Neural cell (in vitro differentiated cells): Measurements from ENCODE around the gene MAP2K6. TPM values are rescaled to one million over a fixed set of nuclear protein-coding genes. Genes with fewer than 3 reads are reported as not detected.

Experiments
- H2AFZ ChIP-seq: fragments of 200-600, 300-800 bp; sonication (generic), shearing (Covaris generic); 2 replicates; pipeline ENCODE4 v1.6.0; 2014; ENCODE audit warnings: low read depth, mild to moderate bottlenecking, antibody characterized with exemption, low read length, moderate library complexity
- H3F3A ChIP-seq: fragments of 200-600 bp; shearing (Covaris generic); 2 replicates; pipeline ENCODE4 v1.6.1; 2016; ENCODE audit warnings: mild to moderate bottlenecking, moderate library complexity, mixed read lengths, antibody characterized with exemption, low read length; ENCODE audit not compliant: insufficient read depth, poor library complexity, severe bottlenecking
- H3K27ac ChIP-seq: fragments of 200-600, 300-800 bp; sonication (generic), shearing (Covaris generic); 2 replicates; pipeline ENCODE4 v1.5.1; 2014; ENCODE audit warnings: mild to moderate bottlenecking, low read length, moderate library complexity
- H3K27me3 ChIP-seq: fragments of 300-800, 200-600 bp; sonication (generic), shearing (Covaris generic); 2 replicates; pipeline ENCODE4 v1.6.0; 2014; ENCODE audit warnings: mild to moderate bottlenecking, low read depth, low read length, moderate library complexity; ENCODE audit not compliant: insufficient read depth
- H3K36me3 ChIP-seq: fragments of 300-800, 200-600 bp; sonication (generic), shearing (Covaris generic); 2 replicates; pipeline ENCODE4 v1.5.1; 2014; ENCODE audit warnings: mild to moderate bottlenecking, antibody characterized with exemption, low read length, moderate library complexity; ENCODE audit not compliant: insufficient read depth
- H3K4me2 ChIP-seq: fragments of 300-800, 200-600 bp; sonication (generic), shearing (Covaris generic); 2 replicates; pipeline ENCODE4 v1.6.0; 2014; ENCODE audit warnings: mild to moderate bottlenecking, low read length
- H3K4me3 ChIP-seq: fragments of 300-800, 200-600 bp; sonication (generic), shearing (Covaris generic); 2 replicates; pipeline ENCODE4 v1.5.1; 2014; ENCODE audit warnings: mild to moderate bottlenecking, low read length, moderate library complexity
- H3K79me2 ChIP-seq: fragments of 200-600 bp; shearing (Covaris generic); replicated peaks from 2 replicates; pipeline ENCODE4 v1.6.0; 2014; ENCODE audit warnings: mild to moderate bottlenecking, low read length, moderate library complexity; ENCODE audit not compliant: insufficient read depth
- H3K9ac ChIP-seq: fragments of 300-800, 200-600 bp; sonication (generic), shearing (Covaris generic); 2 replicates; pipeline ENCODE4 v1.6.1; 2016; ENCODE audit warnings: mild to moderate bottlenecking, low read length, mixed read lengths
- H3K9me2 ChIP-seq: fragments of 200-600 bp; shearing (Covaris generic); 2 replicates; pipeline ENCODE4 v1.6.1; 2016; ENCODE audit warnings: mild to moderate bottlenecking, low read length, mixed read lengths; ENCODE audit not compliant: insufficient read depth
- H3K9me3 ChIP-seq: fragments of 200-600, 300-800 bp; sonication (generic), shearing (Covaris generic); 2 replicates; pipeline ENCODE4 v1.6.1; 2016; ENCODE audit warnings: mild to moderate bottlenecking, mixed run types, low read length, moderate library complexity, mixed read lengths
- H4K20me1 ChIP-seq: fragments of 200-600 bp; shearing (Covaris generic); 2 replicates; pipeline ENCODE4 v1.6.1; 2016; ENCODE audit warnings: mild to moderate bottlenecking, mixed run types; ENCODE audit not compliant: insufficient read depth
- EP300 ChIP-seq: fragments of 450-650 bp; conservative IDR thresholded peaks from 2 replicates; pipeline ENCODE4 v1.6.1; 2014; ENCODE audit warnings: antibody characterized with exemption, mild to moderate bottlenecking, moderate library complexity; ENCODE audit not compliant: poor library complexity, severe bottlenecking
- EZH2 ChIP-seq: fragments of 200-600, 300-800 bp; shearing (Covaris generic), sonication (generic); IDR thresholded peaks from 2 replicates; pipeline ENCODE4 v1.6.1; 2014; ENCODE audit warnings: antibody characterized with exemption, low read length, borderline replicate concordance, mild to moderate bottlenecking; ENCODE audit not compliant: insufficient read depth, poor library complexity, severe bottlenecking
- MXI1 ChIP-seq: fragments of 450-650 bp; conservative IDR thresholded peaks from 2 replicates; pipeline ENCODE4 v1.6.1; 2014; ENCODE audit warnings: antibody characterized with exemption, mild to moderate bottlenecking; ENCODE audit not compliant: poor library complexity, severe bottlenecking
- POLR2AphosphoS5 ChIP-seq: IDR thresholded peaks from 2 replicates; pipeline ENCODE4 v1.6.1; 2012
- RAD21 ChIP-seq: fragments of 450-650 bp; conservative IDR thresholded peaks from 2 replicates; pipeline ENCODE4 v1.6.1; 2014; ENCODE audit warnings: antibody characterized with exemption, mild to moderate bottlenecking, moderate library complexity
- REST ChIP-seq: IDR thresholded peaks from 2 replicates; pipeline ENCODE4 v1.6.1; 2012; ENCODE audit warnings: borderline replicate concordance
- SMC3 ChIP-seq: fragments of 450-650 bp; conservative IDR thresholded peaks from 2 replicates; pipeline ENCODE4 v1.6.1; 2014; ENCODE audit warnings: antibody characterized with exemption, mild to moderate bottlenecking, moderate library complexity; ENCODE audit not compliant: poor library complexity
- TAF1 ChIP-seq: IDR thresholded peaks from 2 replicates; pipeline ENCODE4 v1.6.1; 2012; ENCODE audit warnings: low read depth
- polyA plus RNA-seq: library from polyadenylated mRNA; depleted of rRNA; stranded (reverse); fragments of >200 nt; gene quantifications from 2 replicates; pipeline ENCODE4 v1.2.3, GENCODE V29; 2014
- TF ChIP-seq, protein P1 (sequence below): fragments of 450-650 bp; IDR thresholded peaks from 2 replicates; pipeline ENCODE4 v1.5.1; 2014; ENCODE audit warnings: antibody characterized with exemption, mild to moderate bottlenecking, moderate library complexity; ENCODE audit not compliant: poor library complexity, severe bottlenecking

MAP2K6 gene
- polyA plus RNA-seq, 1 donor from 2014 or later: 10.5 TPM

- Histone ChIP-seq H3K4me3 (no peak overlapping the region), H2AFZ (no peak overlapping the region), H3K36me3 (no peaks in the 10 kb centered on the region), H3K27me3 (no peaks in the 10 kb centered on the region), H3F3A (no peaks in the 10 kb centered on the region), H3K4me2 (no peak overlapping the region), H3K9me2 (no peaks in the 10 kb centered on the region), H3K9ac (no peak overlapping the region), H3K9me3 (no peaks in the 10 kb centered on the region), H4K20me1 (no peaks in the 10 kb centered on the region), H3K79me2 (no peaks in the 10 kb centered on the region), H3K27ac (no peak overlapping the region)
- TF ChIP-seq TAF1 (no peak), EP300 (no peak), POLR2AphosphoS5 (no peak), RAD21 (no peak), REST (no peak), SMC3 (no peak), MXI1 (no peak), EZH2 (no peak)
- TF ChIP-seq, protein P1, sequence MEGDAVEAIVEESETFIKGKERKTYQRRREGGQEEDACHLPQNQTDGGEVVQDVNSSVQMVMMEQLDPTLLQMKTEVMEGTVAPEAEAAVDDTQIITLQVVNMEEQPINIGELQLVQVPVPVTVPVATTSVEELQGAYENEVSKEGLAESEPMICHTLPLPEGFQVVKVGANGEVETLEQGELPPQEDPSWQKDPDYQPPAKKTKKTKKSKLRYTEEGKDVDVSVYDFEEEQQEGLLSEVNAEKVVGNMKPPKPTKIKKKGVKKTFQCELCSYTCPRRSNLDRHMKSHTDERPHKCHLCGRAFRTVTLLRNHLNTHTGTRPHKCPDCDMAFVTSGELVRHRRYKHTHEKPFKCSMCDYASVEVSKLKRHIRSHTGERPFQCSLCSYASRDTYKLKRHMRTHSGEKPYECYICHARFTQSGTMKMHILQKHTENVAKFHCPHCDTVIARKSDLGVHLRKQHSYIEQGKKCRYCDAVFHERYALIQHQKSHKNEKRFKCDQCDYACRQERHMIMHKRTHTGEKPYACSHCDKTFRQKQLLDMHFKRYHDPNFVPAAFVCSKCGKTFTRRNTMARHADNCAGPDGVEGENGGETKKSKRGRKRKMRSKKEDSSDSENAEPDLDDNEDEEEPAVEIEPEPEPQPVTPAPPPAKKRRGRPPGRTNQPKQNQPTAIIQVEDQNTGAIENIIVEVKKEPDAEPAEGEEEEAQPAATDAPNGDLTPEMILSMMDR: no peak
Observed at GRCh38 chr17:69534235-69534621, 119.7 kb downstream of the MAP2K6 start.

DNA sequence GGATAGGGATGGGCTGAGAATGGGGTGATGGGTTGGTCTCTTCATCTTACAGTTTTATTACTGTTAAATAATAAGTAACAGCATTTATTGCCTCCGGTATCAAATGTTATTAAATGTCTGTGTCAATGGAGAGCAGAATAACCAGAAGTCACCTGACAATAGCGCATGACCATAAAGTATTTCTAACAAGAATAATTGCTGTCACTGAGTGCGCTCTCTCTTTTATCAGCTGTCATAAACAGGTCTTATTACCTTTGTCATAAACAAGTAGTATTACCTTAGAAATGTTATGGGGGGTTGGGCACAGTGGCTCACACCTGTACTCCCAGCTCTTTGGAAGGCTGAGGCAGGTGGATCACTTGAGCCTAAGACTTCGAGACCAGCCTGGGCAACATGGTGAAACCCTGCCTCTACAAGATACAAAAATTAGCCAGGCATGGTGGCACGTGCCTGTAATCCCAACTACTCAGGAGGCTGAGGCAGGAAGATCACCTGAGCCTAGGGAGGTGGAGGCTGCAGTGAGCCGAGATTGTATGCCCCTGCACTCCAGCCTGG, 120.6 kb downstream of the MAP2K6 start:
- Histone ChIP-seq H3K4me2 (no peak overlapping the region), H3K27ac (no peak overlapping the region), H4K20me1 (no peaks in the 10 kb centered on the region), H3K27me3 (no peaks in the 10 kb centered on the region), H3K9me2 (no peaks in the 10 kb centered on the region), H3K79me2 (no peaks in the 10 kb centered on the region), H2AFZ (no peak overlapping the region), H3K9me3 (no peaks in the 10 kb centered on the region), H3F3A (no peaks in the 10 kb centered on the region), H3K36me3 (no peaks in the 10 kb centered on the region), H3K9ac (no peak overlapping the region), H3K4me3 (no peak overlapping the region)
- TF ChIP-seq, protein P1: no peak
- TF ChIP-seq EZH2 (no peak), EP300 (no peak), REST (no peak), POLR2AphosphoS5 (no peak), MXI1 (no peak), TAF1 (no peak), RAD21 (no peak), SMC3 (no peak)
